GM10266 (cell line): ENCODE results near the gene ATP11A.

ENCODE experiments used
- DNase-seq: peaks from one replicate; pipeline ENCODE4 v3.0.0; 2012; ENCODE audit errors: extremely low spot score
- CTCF ChIP-seq: IDR thresholded peaks from 2 replicates; pipeline ENCODE4 v1.5.1; 2012; ENCODE audit warnings: mild to moderate bottlenecking, low read depth; ENCODE audit not compliant: control insufficient read depth, insufficient read depth; ENCODE audit errors: missing control alignments

Gene ATP11A

DNA sequence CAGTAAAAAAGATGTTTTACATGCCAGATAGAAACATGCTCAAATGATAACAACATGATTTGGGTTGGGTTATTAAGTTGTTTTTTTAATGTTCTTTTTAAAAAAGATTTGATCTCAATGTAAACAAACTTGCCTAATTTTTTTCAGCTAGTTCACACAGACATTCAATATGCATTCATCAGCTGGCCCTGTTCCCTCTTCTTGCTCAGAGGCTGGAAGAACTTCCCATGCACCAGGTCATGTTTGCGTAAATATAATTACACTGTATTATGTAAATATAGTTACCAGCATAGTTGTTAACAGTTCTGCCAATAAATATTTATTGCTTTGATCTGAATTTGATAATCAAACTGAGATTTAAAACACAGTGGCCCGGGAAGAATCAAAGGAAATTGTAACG, 70.6 kb downstream of the ATP11A start:
- TF ChIP-seq CTCF = no peak
- no peak for DNase-seq

DNA sequence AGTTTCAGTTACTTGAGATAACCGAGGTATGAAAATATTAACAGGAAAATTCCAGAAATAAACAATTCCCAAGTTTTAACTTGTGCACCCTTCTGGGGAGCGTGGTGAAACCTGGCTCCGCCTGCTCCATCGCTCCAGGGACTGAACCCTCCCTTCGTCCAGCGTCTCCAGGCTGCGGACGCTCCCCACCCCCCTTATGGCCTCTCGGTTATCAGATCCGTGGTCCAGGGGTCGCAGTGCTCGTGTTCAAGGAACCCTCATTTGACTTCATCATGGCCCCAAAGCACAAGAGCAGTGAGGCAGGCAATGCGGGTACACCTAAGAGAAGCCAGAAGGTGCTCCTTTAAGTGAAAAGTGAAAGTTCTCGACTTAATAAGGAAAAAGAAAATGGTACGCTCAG, 71.1 kb downstream of the ATP11A start:
- TF ChIP-seq CTCF = no peak
- no peak for DNase-seq

DNA sequence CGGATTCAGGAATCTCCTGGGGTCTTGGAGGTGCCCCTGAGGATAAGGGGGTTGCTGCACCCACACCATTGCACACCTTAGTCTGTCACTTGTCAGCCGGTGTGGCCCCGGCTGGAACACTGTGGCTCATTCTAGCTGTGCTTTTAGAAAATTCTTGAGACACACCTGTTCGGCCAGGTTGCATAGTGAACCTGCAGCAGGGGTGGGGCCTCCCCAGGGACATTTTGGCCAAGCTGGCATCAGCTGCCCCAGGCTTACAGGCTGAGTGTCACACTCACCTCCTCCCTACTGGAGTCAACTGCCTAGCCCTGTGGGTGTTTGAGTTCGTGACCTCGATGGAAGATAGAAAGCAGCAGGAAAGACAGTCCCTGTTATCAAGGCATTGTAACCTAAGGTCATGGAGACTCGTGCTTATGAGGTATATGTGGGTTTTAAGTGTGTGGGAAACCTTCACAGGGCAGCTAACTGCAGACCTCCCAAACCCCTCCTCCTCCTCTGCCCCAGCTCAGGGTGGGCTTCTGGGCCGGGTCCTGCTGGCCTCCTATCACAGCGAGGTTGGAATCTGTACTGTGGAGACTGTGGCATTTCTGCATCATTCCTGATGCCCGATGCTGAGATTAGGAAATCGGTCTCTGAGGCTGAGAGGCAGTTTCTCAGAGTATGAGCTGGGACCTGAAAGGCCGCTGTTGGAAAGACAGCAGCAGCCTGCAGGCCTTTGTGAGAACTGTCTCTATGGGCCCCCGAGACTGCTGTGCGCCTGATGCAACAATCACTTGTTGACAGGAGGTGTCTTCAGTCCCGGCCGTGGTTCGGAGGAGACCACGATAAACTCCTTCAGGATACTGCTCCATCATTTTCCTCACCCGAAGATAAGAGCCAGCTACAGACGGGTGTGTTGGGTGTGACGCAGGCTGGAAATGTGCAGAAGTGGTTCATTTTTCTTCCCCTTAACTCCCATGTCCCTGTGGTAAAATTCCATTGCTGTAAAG, 72.2 kb downstream of the ATP11A start:
- no peak for DNase-seq
- TF ChIP-seq CTCF = no peak

- DNase-seq = no peak
- no peak for TF ChIP-seq CTCF
Observed at GRCh38 chr13:112762690-112763080, 72.8 kb downstream of the ATP11A start.

DNA sequence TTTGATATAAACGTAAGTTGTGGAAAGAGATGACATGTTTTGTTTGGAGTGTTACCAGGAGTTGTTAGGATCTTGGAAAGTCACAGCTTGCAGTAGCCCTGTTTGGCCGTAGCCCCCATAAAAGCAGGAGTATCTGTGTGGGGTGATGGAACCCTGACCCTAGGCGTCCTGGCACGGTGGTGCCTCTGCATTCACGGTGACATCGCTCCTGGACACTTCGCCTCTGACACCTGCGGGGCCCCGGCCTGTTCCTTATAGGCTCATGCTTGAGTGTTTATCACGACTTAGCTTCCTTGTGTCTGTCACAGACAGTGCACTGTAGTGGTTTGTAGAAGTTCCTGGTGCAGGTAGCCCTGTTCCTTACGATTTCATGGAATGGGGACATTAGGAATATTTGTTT, 74.2 kb downstream of the ATP11A start:
- TF ChIP-seq CTCF = no peak
- no peak for DNase-seq

- no peak for TF ChIP-seq CTCF
- no peak for DNase-seq
Observed at GRCh38 chr13:112764864-112765561, 75.2 kb downstream of the ATP11A start.

GRCh38 chr13:112765731-112766130, 75.9 kb downstream of the ATP11A start:
- no peak for DNase-seq
- TF ChIP-seq CTCF = no peak
